Astrocyte of the hippocampus (primary cell): ENCODE results near the gene PLEKHG7.
"Not testable (repeated sequence)": the region's sequence is repeated elsewhere in the genome, so short reads cannot be mapped to it uniquely, and the experiment has no call there.

Experiments
- DNase-seq: peaks from one replicate; pipeline ENCODE4 v3.0.0; 2011; ENCODE audit warnings: low read depth, low spot score

The PLEKHG7 gene

DNA sequence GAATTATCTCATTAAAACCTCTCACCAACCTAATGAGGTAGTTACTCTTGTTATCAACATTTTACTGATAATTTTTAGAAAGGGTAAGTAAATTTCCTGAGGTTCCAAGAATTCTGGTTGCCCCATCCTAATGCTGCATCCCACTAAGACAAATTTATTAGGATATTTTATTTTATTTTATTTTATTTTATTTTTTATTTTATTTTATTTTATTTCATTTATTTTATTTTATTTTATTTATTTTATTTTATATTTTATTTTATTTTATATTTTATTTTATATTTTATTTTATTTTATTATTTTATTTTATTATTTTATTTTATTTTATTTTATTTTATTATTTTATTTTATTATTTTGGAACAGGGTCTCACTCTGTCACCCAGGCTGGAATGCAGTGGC lies 46.9 kb downstream of the PLEKHG7 start:
- not testable (repeated sequence) for DNase-seq

DNA sequence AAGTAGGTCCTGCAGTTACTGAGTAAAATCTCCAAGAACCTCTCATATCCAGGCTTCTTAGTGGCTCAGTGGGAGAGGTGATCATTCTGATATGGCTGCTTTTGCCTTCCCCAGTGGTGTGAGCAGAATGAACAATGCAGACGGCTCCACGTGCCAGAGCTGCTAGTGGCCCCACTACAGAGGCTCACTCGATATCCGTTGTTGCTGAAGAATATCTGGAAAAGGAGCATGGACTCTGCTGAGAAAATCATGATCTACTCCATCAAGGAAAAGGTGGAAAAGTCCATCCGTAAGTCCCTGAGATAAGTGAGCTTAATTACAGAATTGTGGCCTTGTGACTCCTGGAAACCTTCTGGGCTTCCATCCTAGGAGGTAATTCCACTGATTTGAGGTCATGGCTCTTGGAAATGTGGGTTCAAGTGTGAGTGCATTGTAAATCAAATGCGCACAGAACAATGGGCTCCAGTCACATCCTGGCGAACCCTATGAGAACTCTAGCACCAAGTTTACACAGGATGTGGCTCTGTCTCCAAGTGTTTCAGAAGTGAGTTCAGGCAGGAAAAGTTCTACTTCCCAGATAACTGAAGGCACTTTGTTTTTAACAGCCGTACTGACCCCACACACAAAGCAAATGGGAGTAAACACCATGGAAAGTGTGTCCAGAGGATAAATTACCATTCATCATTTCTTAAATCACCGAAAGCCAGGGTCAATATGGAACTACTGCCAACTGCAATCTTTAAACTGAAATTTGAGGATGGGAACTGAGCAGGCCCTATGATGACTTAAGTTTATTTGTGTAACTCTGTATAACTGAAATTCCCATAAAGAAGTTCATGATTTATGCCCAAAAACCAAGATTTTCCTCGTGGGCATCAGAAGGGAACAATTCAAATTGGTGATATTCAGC lies 51.4 kb downstream of the PLEKHG7 start:
- no peak for DNase-seq

DNA sequence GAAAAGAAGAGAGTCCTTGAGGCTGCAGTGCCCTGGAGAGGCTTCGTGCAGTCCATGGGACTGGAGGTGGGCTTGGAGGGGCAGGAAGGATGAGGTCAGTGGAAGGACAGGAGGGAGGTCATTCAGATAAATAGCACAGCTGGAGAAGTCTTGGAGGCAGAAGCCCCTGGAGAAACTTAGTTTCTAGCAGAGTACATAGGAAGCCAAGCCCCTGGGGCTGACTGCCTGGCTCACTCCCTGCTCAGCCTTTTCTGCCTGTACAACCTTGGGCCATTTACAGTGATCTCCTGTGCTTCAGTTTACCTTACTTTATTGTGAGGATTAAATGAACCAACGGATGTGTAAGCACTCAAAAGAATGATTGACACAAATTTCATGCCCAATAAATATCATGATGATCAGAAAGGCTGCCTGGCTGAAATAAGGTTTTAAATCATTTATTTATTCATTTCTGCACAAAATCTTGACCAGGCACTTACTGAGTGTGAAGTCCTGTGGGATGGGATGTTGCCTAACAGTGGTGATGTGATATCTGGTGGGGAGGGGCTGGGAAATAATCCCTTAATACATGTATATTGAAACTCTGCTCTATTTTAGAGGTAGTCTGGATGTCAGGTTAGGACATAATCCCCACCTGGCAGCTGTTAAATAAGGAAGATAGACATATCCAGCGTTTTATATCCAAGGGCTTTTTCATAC lies 54.3 kb downstream of the PLEKHG7 start:
- no peak for DNase-seq

DNA sequence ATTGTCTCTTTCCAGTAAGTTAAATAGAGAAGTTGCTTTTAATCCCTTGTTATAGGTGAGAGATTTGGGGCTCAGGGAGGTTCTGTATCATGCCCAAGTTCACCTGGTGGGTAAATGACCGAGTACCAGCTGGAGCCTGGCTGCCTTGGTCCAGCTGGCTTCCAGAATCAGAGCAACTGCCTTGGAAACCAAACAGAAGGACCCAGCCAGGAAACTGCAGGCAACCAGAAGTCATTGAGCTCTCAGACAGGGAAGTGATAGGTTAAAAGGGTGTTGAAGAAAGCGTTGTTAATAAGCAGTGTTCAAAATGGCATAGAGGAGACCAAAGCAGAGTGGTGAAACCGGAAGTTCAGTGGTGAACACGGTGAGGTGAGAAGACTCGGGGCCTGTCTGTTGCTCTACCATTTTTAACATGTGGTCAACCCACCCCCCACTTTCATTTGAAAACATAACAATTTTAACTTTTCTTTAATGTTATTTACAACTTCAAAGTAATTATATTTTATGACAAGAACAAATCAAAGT lies 54.9 kb downstream of the PLEKHG7 start:
- no peak for DNase-seq

DNA sequence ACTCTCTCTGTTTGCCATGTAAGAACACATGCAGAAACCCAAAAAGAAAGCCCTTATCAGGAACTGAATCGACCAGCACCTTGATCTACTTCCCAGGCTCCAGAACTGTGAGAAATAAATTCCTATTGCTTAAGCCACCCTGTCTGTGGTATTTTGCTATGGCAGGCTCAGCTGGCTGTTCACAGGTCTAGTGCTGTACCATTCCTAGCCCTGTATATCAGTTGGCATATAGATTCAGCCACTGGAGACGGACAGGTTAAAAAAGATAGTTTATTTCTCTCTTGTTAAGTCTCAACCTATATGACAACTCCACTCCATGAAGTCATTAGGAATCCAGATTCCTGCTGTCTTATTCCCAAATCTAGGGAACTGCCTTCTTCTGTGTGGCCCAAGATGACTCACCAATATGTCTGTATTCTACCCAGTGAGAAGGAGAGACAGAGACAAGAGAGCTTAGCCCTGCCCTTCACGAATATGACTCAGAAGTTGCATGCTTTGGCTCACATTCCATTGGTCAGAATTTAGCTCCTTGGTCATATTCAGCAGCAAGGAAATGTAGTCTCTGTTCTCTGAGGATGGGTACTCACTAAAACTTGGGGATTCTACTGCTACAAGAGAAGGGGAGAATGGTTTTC lies 57.0 kb downstream of the PLEKHG7 start:
- peak; percentile 91 for DNase-seq

DNA sequence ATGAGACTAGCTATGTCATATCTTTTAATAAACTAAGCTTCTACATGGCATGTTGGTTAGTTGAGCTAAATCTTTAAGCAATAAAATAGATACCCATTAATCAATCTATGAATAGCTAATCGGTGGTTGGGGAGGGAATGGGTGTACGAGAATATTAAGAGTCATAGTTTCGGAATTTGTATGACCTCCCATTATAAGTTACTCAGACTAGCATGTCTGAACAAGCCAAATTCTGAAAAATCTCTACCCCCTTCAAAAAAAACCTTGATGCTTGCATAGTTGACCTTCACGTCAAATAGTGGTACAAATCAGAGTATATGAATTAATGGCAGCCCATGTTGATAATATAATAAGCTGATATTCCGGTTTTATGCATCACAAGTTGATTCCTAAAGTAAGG lies 60.0 kb downstream of the PLEKHG7 start:
- DNase-seq: no peak

DNA sequence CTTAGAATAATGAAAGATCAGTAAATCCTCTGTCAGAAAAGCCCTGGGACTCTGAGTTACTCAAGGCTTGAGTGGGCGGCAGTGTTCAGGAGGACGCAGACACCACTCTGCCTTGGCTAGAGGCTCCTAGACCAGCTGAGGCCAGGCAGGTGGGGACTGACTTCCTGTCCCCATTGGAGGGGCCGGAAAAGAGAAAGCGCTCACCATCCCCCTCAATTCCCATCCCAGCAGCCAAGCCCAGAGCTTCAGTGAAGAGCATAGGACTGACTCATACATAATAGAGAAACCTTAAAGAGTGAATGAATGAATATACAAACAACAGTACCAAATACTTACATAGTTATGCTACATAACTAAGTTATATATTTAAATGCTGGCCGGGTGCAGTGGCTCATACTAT lies 62.0 kb downstream of the PLEKHG7 start:
- no peak for DNase-seq

DNA sequence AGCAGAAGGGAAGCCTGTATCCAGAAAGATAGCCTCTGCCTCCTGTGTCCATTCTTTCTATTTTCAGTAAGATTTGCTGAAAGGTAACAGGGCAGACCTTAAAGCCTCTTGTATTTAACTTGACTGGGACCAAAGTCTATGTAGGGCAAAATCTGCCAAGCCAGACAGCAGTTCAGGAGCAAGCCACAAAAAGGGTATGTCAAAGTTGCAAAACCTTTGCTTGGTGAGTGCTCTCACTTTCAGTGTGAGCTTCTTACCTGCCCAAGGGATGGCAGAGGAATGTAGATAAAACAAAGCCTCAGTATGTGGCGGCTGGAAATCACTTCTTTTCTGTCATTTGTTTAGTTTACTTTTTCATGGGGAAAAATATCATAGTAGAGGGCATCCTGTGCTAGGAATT lies 63.1 kb downstream of the PLEKHG7 start:
- no peak for DNase-seq

DNA sequence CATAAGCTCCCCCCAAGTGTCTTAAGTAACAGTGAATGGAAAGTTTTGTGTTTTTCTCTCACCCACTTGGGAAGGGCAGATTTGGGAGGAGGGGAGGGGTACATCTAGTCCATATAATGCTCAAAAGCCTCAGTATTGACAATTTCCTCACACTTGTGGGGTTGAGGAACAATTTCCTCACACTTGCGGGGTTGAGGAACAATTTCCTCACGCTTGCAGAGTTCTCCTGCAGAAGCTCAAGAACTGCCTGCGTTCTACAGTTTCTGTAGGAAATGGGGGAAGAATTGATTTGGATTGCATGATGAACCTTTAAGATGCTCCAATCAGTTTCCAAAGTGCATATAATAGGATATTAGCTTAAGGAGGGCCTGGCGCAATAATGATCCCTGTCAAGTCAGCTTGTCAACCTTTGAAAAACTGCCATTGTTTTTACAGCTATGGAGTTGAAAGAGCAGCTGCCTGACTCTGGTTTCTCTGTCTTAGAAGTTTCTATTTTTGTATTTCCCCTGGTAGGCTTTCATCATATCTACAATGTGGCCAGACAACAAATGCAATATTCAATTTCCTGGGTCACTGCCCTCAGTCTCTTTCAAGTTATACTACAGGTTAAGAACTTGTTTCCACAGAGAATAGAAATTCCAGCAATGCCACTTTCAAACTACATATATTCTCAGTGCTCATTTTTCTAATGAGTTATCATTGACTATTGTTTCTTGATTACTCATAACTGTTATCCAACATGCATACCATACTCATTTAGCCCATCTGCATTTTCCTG lies 66.5 kb downstream of the PLEKHG7 start:
- no peak for DNase-seq

DNA sequence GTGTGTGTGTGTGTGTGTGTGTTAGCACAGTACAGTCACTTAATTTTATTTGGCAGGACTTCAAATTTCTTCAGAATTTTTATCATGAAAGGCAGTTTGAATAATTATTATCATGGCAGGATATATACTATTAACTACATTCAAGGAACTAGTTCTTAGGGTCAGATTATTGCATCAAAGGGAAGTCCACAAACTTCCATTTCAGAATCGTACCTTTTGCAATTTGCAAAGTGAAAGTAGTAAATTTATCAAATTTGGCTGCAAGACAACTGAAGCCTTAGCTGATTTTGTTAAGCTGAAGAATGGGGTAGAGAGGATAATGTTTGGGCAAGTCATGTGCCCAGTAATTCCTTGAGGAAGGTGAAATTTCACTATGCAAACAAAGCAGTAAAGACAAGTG lies 68.2 kb downstream of the PLEKHG7 start:
- DNase-seq: no peak

DNA sequence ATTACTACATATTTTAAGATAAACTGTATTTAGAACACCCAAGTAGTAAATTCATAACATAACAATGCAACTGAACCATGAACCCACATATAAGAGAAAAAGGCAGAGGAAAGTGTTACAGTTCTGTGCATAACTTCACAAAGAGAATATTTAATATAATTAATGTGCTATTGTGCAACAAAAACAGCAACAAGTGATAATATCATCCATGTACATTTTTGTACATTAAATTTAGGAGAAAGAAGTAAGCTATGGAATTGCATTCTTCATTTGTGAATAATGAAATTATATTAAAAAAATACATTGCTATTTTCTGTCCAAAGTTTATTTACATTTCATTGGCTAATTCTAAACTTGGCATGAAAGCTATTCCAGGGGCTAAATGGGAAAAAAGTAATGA lies 72.6 kb downstream of the PLEKHG7 start:
- no peak for DNase-seq

DNA sequence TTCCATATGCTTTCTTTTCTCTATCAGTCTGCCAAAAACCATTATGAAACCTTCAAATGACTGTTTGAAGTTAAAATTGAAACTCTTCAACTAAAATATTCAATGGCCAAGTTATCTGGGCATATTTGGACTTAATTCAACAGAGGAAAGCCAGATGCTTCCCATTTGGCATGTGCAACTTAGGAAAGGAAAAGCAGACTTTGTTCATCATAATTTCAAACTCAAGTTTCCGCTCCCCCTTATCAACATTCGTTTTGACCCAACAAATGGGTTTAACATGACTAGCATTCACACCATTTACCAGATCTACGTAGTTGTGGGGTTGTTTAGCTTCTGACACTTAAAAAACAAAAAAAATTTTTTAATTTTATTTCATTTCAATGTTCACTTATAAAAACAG lies 75.7 kb downstream of the PLEKHG7 start:
- DNase-seq: no peak

DNA sequence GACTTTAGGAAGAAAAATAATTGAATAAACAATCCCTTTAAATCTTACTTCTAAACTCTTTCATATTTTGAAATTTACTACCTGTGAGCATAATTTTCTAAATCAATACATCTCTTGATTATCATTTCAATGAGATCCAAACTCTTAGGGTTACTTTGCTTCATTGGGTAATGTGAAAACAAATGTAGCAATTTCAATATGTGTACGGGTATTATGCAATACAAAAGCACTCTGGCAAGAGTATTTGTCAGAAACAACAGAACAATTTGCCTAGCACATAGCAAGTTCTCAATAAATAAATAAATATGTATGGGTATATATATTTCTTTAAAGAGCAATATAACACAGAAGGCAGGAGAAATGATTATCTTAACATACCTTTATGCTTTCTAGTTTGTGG lies 77.1 kb downstream of the PLEKHG7 start:
- no peak for DNase-seq

DNA sequence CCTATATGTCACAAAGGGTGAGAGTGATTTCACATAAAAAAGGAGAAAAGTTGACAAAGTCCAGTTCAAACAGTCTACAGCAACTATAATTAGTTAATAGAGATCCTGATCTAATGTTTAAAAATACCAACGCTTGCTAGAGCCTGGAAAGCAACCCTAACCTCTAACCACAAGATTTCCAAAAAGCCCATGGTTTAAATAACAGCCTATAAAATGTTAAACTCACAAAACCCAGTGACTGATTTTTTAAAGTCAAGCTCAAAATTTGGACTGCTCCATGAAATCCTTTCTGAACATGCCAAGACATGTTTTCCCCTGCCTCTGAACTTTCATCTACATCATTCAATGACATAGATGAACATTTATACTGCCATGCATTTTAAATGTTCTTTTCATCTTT lies 81.6 kb downstream of the PLEKHG7 start:
- DNase-seq: peak; percentile 59

DNA sequence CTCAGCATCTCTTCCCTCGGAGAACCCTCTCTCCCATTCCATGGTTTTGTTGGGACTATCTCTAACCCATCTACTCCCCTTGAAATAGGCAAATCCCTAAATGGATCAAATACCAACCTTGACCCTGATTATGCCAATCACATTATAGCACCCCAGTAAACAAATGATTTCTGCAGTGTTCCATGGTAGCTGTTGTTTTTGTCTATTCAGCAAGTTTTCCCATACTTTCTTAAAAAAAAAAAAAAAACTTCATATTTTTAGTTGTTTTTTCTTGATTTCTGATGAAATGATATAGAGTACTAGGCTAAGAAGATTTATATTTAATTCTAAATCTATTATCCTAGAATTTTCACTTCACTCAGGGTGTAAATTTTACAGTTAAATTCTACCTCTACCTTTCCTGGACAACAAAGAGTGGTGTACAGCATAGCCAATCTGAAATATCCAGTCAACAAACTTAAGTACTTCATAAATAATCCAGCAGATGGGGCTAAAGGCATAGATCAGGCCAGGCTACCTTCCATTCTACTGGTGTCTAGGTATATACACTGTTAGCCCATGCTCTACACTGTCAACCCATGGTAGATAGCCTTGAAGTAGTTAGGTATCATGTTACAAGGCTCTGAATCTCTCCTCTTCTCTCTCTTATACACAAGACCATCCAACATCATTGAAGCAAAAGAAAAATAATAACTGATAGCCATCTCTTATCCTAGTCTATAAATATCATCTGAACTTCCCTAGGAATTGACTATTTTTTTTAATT lies 82.2 kb downstream of the PLEKHG7 start:
- DNase-seq: peak; percentile 87

DNA sequence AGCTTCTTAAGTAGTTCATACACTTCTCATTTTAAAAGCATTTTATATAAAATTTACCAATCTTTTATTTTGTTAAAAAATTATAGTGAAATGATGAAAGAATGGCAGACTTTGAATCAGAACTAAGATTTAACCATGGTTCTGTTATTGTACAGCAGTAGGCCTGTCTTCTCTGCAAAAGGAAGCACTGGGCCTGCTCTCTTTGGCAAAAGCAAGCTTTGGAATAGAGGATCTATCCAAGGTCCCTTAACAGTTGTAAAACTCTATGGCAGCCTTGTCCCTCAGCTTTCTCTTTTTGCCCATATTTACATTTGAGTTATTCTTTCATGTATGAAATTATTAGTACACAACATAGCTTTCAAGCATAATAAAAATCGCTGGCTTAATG lies 82.8 kb downstream of the PLEKHG7 start:
- DNase-seq: no peak

DNA sequence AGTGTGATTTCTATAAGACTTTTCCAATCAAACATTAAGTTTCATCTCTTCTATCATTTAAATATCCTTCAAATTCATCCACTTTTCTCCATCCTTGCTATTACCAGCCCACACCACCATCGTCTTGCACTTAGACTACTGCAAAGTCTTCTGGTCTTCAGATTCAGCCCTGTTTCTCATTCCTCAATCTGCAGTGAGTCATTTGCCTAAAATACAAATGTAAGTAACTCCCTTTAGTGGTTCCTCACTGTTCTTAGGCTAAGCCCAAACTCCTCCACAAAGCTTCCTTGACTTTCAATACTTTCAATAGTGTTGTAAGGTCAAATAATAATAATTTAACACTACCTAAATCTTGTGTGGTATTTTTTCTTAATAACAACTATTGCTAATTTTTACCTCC lies 83.3 kb downstream of the PLEKHG7 start:
- no peak for DNase-seq

DNA sequence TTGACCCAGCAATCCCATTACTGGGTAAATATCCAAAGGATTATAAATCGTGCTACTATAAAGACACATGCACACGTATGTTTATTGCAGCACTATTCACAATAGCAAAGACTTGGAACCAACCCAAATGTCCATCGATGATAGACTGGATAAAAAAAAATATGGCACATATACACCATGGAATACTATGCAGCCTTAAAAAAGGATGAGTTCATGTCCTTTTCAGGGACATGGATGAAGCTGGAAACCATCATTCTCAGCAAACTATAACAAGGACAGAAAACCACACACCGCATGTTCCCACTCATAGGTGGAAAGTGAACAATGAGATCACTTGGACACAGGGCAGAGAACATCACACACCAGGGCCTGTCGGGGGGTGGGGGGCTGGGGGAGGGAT lies 91.6 kb downstream of the PLEKHG7 start:
- DNase-seq: not testable (repeated sequence)

DNA sequence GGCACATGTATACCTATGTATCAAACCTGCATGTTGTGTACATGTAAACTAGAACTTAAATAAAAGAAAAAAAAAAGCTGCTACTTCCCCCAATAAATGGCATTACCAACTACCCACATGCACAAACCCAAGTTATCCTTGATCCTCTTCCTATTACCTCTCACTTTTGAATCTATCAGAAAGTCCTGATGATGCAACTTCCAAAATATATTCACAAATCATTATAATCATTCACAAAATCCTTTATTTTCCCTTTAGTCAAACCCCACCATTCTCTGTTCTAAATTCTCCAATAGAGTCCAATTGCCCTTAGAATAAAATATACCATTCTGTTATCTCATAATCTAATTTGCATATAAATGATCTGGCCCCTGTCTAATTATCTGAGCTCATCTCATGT lies 92.0 kb downstream of the PLEKHG7 start:
- no peak for DNase-seq

DNA sequence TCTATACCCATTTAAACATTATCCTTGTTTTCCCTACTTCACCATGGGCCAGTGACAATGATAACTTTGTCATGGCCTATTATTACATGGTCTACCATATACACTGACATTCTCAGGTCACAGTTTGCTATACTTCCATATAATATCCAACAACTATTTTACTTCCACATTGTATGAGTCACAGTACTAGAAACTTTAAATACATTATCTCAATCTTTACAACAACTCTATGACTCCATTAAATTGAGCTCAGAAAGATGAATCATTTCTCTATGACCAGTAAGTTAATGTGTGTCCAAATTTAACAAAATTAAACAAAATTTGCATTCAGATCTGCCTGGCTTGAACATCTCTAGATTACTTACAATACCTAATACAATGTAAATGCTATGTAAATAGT lies 93.9 kb downstream of the PLEKHG7 start:
- no peak for DNase-seq

DNA sequence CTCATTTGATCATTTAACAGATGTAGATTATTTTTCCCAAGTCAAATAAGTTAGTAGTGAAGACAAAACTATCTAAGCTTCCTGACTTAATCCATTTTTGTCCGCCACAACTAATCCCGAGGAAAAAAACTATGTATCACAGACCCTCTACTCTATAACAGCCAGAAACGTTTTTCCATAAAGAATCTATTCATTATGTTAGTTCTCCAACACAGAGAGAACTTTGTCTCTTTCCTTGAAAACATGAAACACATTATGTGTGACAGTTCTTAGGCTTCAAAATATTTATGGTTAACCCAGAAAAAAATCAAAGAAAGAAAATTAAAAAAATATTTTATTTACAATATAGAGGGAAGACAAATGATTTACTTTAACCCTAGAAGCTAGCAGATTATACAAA lies 100.1 kb downstream of the PLEKHG7 start:
- DNase-seq: no peak
